GM18507 (cell line): ENCODE measurements around the gene GLI3.

Experiments used
- DNase-seq: peaks from one replicate; pipeline ENCODE4 v3.0.0; 2011; ENCODE audit warnings: low read depth; ENCODE audit not compliant: insufficient read length; ENCODE audit errors: extremely low spot score
- FAIRE-seq: peaks from 2 replicates; lab custom pipeline; 2011; peaks lifted over from hg19 to GRCh38; lab: Jason Lieb, UNC

GLI3 gene

GRCh38 chr7:42186151-42186550 lies 50.9 kb downstream of the GLI3 start:
- DNase-seq, result no peak
- FAIRE-seq, result no peak

GRCh38 chr7:42185726-42186125 lies 51.3 kb downstream of the GLI3 start:
- FAIRE-seq (no peak), DNase-seq (no peak)

- DNase-seq (no peak), FAIRE-seq (no peak)
Measured at GRCh38 chr7:42183547-42183946, 53.5 kb downstream of the GLI3 start.

GRCh38 chr7:42181566-42181965 lies 55.4 kb downstream of the GLI3 start:
- no peak for FAIRE-seq
- DNase-seq, result no peak

GRCh38 chr7:42180806-42181205 lies 56.2 kb downstream of the GLI3 start:
- DNase-seq (no peak), FAIRE-seq (no peak)

- DNase-seq, result no peak
- no peak for FAIRE-seq
Measured at GRCh38 chr7:42176724-42177101, 60.3 kb downstream of the GLI3 start.

- FAIRE-seq (no peak), DNase-seq (no peak)
Measured at GRCh38 chr7:42175834-42176723, 60.9 kb downstream of the GLI3 start.

GRCh38 chr7:42174391-42174912 lies 62.6 kb downstream of the GLI3 start:
- DNase-seq (no peak), FAIRE-seq (no peak)

- no peak for FAIRE-seq
- no peak for DNase-seq
Measured at GRCh38 chr7:42170724-42171123, 66.3 kb downstream of the GLI3 start.

GRCh38 chr7:42168512-42168911 lies 68.5 kb downstream of the GLI3 start:
- FAIRE-seq (no peak), DNase-seq (no peak)

GRCh38 chr7:42167631-42168236 lies 69.3 kb downstream of the GLI3 start:
- no peak for DNase-seq
- FAIRE-seq, result no peak

GRCh38 chr7:42167206-42167605 lies 69.8 kb downstream of the GLI3 start:
- DNase-seq, result no peak
- no peak for FAIRE-seq

- DNase-seq (no peak), FAIRE-seq (no peak)
Measured at GRCh38 chr7:42164881-42165428, 72.1 kb downstream of the GLI3 start.

- no peak for FAIRE-seq
- no peak for DNase-seq
Measured at GRCh38 chr7:42162560-42163325, 74.3 kb downstream of the GLI3 start.

- no peak for FAIRE-seq
- no peak for DNase-seq
Measured at GRCh38 chr7:42161719-42162118, 75.3 kb downstream of the GLI3 start.

GRCh38 chr7:42161110-42161509 lies 75.9 kb downstream of the GLI3 start:
- DNase-seq (no peak), FAIRE-seq (no peak)

- FAIRE-seq, result no peak
Measured at GRCh38 chr7:42159130-42159529, 77.9 kb downstream of the GLI3 start.

GRCh38 chr7:42156967-42157721 lies 79.9 kb downstream of the GLI3 start:
- FAIRE-seq (no peak), DNase-seq (no peak)

More at GRCh38 chr7:42159130-42159529, 77.9 kb downstream of the GLI3 start:
- DNase-seq, result no peak

GRCh38 chr7:42156291-42156865 lies 80.6 kb downstream of the GLI3 start:
- no peak for FAIRE-seq
- DNase-seq, result no peak
